Left colon (tissue), 2 donors: ENCODE measurements around the gene LSP1. TPM values are rescaled to one million over a fixed set of nuclear protein-coding genes. Genes with fewer than 3 reads are reported as not detected.

Experiments
- ATAC-seq: fragments of 200-7000 bp; cut with Tn5 transposase; one replicate; pipeline ENCODE4 v1.9.1; 2020; ENCODE audit warnings: mild to moderate bottlenecking, moderate library complexity
- DNase-seq, 2 donors: peaks; one replicate each; pipeline ENCODE4 v3.0.0-alpha.2; 2020
- intact Hi-C, 2 donors: fragments of 100-400 bp; cut with DNase I in 1 of 2; cut with micrococcal nuclease in 1 of 2; formaldehyde crosslinking; loops; one replicate each; pipeline versions ENCODE4 v1.11.2 to v1.14.0; 2022; cut with DNase I, micrococcal nuclease
- total RNA-seq, 2 donors: library from RNA; stranded (reverse); fragmentation: NEBNext Ultra II Directional; extraction: Animal tissue kit (Norgen Biotek cat#: 25700); gene quantifications; one replicate each; pipeline ENCODE4 v1.2.1, GENCODE V29; 2021
- donor health status: DM: no; HTN: no; CAD: no.
- donor health status: DM: yes; HTN: yes; CAD: no.

LSP1 gene
- total RNA-seq, 2 donors from 2014 or later: 9.9 to 28.6 TPM

GRCh38 chr11:1927848-1928469 lies 75.1 kb downstream of the LSP1 start:
- DNase-seq: no peak
- intact Hi-C loops: no loop called here
- ATAC-seq: no peak

GRCh38 chr11:1928470-1928890 lies 75.6 kb downstream of the LSP1 start:
- intact Hi-C loops: no loop called here
- ATAC-seq: no peak
- peak in 1 of 2 donors; percentile 20 for DNase-seq

GRCh38 chr11:1928891-1929541 lies 76.1 kb downstream of the LSP1 start:
- no peak for ATAC-seq
- DNase-seq: peak in 1 of 2 donors; percentile 10
- intact Hi-C loops: no loop called here

DNA sequence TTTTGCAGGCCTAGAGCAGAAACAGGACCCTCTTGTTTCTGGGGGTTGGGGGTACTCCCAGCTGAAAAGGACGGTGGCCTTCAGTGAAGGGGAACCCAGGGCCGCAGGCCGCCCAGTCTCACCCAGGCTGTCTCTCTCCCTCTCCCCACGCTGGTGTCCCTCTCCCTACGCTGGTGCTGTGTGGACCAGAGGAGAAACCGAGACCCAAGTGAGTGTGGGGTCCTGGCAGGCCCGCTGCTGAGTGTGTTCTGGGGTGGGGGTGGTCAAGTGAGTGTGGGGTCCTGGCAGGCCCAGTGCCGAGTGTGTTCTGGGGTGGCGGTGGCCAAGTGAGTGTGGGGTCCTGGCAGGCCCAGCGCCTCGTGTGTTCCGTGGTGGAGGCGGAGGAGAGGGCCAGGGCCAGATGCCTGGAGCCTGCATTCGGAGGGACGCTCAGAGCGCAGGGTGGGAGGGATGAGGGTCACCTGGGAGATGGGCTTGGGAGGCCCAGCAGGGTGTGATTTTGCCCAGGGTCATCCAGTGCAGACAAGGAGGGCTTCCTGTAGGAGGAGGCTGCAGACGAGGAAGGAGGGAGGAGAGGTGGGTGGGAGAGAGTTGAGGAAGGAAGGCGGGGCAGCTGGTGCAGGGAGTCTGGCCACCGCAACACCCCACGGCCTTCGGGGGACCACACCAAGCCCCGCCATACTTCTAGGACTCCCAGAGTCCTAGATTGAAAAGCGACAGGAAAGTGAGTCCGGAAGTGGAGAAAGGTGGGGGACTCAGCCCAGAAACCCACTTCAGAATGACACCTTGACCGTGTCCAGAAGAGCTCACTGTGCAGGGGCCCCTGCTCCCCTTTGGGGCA lies 77.0 kb downstream of the LSP1 start:
- ATAC-seq (no peak), DNase-seq (peak in 1 of 2 donors; percentile 16)
- intact Hi-C loops: no loop called here

GRCh38 chr11:1930462-1930830 lies 77.6 kb downstream of the LSP1 start:
- DNase-seq: peak in 1 of 2 donors; percentile 8
- no peak for ATAC-seq
- intact Hi-C loops: no loop called here

GRCh38 chr11:1931341-1932104 lies 78.6 kb downstream of the LSP1 start:
- intact Hi-C loops: no loop called here
- ATAC-seq (no peak), DNase-seq (peak in 1 of 2 donors; percentile 22)

GRCh38 chr11:1932105-1932480 lies 79.2 kb downstream of the LSP1 start:
- intact Hi-C loops: no loop called here
- ATAC-seq: no peak
- peak in 1 of 2 donors; percentile 19 for DNase-seq

DNA sequence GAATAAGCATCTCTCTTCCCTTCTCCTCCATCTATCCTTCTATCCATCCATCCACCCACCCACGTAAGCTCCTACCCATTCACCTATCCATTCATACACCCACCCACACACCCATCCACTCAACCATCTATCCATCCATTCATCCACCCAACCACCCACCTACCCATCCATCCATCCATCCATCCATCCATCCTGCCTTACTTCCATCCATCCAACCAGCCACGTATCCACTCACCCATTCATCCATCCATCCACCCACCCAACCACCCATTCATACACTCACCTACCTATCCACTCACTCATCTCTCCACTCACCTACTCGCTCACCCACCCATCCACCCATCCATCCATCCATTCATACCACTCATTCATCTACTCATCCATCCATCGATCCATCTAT lies 79.8 kb downstream of the LSP1 start:
- no peak for DNase-seq
- ATAC-seq: no peak
- intact Hi-C loops: no loop called here

DNA sequence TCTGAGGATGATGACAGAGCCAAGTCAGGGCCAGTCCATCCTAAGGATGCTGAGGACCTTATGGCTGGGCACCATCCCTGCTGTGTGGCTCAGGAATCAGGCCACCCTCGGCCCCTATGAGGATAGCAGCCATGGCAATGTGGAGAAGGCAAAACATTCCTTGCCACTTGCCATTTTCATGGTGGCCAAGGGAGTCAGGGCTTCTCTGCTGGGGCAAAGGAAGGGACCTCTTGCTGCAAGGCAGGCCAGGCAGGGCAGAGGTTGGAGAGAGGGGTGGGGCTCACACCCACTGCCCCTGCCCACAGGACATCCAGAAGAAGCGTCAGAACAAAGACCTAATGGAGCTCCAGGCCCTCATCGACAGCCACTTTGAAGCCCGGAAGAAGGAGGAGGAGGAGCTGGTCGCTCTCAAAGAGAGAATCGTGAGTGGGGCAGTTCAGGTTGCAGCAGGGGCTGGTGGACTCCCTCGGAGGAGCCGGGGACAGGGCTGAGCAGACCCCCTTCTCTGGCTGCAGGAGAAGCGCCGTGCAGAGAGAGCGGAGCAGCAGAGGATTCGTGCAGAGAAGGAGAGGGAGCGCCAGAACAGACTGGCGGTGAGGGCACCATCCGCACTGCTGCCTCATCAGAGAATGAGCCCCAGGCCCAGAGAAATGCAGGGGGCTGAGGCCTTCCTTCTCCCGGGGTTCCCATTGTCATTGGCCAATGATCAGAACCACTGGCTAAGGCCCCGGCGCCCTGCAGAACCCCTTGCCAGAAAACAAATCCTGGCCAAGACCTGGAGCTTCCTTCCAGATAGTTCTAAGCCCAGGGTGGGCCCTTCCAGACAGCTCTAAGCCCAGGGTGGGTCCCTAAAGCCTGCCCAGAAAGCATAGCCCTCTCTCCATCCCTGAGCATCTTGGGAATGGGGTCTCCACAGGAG lies 80.8 kb downstream of the LSP1 start:
- ATAC-seq (no peak), DNase-seq (peak in 1 of 2 donors; percentile 18)
- intact Hi-C loops: no loop called here

- intact Hi-C loops: no loop called here
- ATAC-seq: no peak
- peak in 1 of 2 donors; percentile 8 for DNase-seq
Measured at GRCh38 chr11:1934335-1935155, 81.7 kb downstream of the LSP1 start.

GRCh38 chr11:1935156-1936071 lies 82.5 kb downstream of the LSP1 start:
- ATAC-seq (no peak), DNase-seq (peak; percentile 0 to 14)
- intact Hi-C loops: no loop called here

- intact Hi-C loops: no loop called here
Measured at GRCh38 chr11:1936072-1936780, 83.3 kb downstream of the LSP1 start.

DNA sequence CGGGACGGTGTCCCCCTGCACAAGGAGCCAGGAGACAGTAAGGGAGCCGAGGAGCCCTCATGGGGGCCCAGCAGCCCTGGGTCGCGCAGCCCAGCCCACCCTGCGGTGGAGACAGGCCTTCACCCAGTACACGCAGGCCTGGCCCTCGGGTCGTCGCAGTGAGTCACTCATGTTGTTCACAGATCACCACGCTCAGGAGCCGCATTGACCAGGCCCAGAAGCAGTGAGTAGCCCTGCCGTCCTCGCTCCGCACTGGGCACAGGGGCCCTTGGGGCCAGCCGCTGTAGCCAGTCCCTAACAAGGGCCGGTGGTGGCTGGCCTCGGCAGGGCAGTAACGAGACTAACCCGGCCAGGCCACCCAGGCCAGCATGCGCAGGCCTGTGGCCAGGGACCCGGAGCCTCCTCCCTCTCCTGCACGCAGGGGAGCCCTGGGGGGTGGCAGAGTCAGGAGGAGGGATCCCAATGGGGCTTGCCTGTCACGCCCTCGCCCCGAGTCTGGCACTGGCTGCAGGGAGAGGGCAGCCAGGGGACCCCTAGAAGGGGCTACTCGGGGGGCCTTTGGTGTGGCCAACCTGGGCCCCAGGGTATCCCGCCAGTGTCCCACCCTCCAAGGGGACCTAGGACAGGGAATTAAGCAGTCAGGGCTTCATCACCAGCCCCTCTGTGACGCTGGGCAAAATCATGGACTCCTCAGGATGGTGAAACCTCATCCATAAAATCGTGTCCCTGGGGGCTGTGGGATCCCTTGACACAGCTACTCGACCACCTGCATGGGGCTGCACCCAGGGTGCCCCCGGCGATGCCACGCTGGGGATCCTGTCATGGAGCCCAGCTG lies 84.1 kb downstream of the LSP1 start:
- ATAC-seq (no peak), DNase-seq (peak; percentile 3 to 21)
- intact Hi-C loops: no loop called here

More at GRCh38 chr11:1936072-1936780, 83.3 kb downstream of the LSP1 start:
- no peak for ATAC-seq
- DNase-seq: peak; percentile 1 to 10

GRCh38 chr11:1937616-1938342 lies 84.9 kb downstream of the LSP1 start:
- intact Hi-C loops: no loop called here
- DNase-seq: peak; percentile 3 to 22
- no peak for ATAC-seq
